Measurements from ENCODE around the gene KLF11.
"Not testable (repeated sequence)": the region's sequence is repeated elsewhere in the genome, so short reads cannot be mapped to it uniquely, and the experiment has no call there.

The KLF11 gene

DNA sequence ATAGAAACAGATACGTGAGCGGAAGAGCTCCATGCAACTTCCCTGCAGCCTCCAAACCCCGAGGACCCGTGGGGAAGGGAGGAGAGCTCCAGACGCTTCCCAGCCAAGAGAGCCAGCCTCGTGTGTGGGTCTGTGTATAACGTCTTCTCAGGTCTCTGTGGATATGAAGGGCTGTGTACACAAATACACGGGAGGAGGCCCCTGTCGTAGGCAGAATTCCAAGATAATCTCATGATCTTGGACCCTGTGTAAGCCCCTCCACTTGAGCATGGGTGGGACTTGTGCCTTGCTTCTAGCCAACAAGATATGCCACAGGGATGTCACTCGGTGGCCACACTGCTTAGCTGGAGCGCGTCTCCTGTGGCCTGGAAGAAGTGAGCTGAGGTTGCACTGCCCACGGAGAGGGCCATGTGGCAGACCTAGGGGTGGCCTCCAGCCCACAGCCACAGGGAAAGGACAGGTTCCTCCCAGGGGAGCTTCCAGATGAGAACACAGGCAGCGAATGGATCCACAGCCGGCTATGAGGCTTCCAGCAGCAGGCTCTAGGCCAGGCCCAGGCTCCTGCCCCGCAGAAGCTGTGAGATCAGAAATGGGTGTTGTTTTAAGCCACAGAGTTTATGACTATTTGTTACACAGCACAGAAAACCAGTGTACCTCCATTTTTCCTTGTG lies 15.6 kb upstream of the KLF11 start:
- no peak for DNase-seq

DNA sequence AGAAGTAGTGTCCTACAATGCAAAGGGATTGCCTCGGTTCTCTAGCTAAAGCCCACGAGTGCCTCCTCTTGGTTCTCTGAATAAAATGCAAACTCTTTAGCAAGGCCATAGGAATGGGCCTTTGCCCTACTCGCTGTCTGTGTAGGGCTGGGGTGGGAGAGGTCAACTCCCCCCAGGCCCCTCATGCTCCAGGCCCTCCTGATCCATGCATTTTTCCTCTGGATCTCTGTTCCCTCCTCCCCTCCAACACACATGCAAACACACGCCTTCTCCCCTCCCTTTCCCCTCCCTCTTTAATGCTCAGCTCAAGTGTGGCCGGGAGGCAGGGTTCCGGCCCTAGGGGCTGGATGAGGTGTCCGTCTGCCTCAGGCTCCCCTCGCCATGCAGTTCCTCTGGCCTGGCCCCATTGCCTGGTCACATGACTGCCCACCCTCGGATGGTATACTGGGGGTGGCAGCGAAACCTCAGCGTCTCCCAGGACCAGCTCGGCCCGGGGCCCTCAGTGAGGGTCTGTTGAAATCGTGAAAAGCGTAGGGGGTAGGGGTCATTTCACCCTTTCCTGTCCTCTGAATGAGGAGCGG lies 14.9 kb upstream of the KLF11 start:
- DNase-seq: peak; percentile 34

DNA sequence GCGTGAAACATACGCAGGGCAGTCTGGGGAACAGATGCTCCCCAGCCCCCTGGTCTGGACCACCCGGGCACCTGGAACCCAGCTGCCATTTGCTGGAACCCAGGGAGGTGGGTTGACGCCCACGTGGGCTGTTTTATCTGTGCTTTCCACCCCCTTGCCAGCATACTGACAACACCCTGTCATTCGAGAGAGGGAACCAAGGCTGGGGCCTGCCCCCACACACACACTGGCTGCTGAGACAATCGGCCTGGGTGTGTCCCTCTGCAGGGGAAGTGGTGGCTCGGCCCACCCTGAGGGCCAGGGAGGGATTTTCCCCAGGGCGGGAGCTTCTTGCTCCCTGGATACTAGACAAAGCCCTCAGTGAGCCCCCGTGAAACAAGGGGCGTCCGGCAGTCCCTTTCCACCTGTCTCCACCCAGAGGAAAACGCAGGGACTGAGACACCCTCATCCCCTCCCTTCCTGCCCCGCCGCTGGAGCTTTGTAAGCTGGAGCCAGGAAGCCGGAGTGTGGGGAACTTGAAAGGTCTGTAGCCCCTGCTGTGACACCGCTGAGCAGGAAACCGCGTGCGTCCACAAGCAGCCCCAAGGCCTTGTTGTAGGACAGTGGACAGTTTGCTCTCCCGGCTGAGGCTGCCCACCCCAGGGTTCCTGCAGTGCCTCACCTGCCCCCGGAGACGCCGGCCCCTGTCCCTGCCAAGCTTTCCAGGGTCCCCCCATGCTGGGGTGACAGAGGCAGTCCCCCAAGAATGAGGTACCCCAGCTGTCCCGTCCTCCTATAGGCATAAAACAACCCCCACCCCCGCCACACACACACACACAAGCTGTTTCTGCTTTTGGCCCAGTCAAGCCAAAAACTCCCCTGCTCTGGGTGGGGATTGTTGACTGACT lies 14.1 kb upstream of the KLF11 start:
- DNase-seq: peak; percentile 94

DNA sequence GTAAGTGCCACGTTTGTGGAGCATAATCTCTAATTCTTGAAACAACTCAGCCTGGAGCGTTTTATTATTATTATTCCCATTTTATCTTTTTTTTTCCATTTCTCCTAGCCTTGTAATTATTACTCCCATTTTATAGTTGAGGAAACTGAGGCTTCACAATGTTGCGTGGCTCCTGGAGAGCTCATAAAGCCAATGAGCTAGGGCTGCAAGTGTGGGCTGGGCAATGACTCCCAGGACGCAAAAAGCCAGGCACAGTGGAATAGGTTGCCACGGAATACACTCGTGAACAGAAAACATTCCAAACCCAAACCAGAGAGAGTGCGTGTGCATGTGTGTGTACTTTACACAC lies 13.5 kb upstream of the KLF11 start:
- DNase-seq: no peak

DNA sequence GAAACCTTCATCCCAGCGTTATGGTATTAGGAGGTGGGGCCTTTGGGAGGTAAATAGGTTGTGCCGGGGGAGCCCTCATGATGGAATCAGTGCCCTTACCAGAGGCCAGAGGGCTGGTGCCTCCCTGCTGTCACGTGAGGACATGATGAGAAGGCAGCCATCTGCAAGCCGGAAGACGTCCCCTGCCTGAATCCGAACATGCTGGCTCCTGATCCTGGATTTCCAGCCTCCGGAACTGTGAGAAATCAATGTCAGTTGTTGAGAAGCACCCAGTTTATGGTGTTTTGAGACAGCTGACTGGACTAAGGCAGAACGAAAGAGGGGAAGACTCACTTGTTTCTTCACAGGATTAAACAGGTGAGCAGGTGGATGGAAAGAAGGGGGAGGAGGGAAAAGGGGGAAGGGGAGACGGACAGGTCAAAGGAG lies 13.0 kb upstream of the KLF11 start:
- DNase-seq: no peak

DNA sequence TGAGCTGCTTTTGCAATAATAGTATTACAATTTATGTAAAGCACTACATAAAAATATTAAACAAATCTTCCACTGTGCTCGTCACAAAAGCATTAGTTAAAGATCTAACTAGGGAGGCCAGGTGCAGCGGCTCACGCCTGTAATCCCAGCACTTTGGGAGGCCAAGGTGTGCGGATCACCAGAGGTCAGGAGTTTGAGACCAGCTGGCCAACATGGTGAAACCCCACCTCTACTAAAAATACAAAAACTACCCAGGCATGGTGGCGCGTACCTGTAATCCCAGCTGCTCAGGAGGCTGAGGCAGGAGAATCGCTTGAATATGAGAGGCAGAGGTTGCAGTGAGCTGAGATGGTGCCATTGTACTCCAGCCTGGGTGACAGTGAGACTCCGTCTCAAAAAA lies 12.6 kb upstream of the KLF11 start:
- not testable (repeated sequence) for DNase-seq

DNA sequence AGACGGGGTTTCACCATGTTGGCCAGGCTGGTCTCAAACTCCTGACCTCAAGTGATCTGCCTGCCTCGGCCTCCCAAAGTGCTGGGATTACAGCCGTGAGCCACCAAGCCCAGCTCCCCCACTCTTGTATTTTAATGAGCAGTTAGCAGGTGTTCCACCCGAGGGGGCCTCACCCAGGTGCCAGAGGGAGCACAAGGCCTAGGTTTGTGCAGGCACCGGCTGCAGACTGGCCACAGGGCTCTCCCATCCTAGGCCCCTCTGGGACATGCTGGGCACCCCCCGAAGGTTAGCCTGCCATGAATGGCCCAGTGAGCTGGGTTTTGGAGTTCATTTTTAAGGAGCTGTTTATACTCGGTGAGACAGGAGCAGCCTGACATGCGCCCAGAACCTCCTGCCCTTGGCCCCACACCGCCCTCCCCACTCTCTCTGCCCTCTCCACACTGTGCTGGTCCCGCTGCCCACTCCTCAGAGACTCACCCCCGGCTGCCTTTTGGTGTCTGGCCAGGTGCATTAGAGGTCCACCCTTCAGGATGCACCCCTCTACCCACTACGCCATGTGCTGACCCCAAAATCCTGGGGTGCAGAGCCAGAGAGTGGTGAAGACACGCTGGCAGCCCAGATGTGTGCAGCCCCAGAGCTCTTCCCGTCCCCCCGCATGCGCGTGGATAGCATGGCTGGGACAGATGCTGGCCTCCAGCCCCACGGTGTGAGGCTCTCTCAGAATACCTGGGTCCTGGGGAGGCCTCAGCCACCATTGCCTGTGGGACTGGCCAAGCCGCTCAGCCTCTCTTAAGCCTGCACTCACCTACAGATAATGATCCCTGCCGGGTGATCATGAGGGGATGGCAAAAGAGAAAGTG lies 11.2 kb upstream of the KLF11 start:
- no peak for DNase-seq

DNA sequence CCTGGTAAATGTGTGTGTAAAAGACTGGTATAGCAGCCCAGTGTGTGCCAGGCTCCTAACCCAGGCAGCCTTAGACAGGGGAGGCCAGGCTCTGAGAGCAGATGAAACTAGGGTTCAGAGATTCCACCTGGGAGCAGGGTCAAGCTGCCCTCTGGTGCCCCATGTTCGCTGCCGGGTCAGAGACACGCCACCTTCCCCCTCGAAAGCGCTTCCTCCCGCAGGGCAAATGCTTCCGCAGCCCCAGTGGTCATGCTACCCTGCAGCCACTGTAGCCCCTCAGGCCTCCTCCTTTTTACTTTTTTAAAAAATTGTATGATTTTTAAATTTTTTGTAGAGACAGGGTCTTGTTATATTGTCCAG lies 10.6 kb upstream of the KLF11 start:
- no peak for DNase-seq

DNA sequence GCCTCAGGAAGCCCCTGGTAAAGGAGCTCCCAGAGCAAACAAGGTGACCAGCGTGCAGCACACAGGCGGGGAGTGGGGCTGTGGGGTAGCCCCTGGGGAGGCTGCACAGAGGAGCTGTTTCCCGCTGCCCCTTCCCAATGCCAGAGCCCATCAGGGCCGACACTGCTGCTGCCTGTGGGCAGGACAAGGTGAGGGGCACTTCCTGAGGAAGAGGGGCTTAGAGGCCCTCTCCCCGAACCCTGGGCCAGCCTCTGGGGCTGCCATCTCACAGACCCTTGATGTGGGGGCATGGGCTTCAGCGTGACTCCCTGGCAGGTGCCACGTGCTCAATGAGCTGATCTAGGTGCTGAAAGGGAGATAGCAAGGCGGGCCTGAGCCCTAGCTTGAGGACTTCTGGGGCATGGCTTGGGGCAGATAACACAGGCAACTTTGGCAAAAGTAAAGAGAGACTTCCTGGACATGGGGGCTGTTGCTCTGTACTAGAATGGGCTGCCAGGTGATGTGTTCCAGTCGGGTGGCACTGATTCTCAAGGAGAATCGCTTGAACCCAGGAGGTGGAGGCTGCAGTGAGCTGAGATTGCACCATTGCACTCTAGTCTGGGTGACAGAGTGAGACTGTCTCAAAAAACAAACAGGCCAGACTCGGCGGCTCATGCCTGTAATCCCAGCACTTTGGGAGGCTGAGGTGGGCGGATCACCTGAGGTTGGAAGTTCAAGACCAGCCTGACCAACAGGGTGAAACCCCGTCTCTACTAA lies 9.9 kb upstream of the KLF11 start:
- no peak for DNase-seq

DNA sequence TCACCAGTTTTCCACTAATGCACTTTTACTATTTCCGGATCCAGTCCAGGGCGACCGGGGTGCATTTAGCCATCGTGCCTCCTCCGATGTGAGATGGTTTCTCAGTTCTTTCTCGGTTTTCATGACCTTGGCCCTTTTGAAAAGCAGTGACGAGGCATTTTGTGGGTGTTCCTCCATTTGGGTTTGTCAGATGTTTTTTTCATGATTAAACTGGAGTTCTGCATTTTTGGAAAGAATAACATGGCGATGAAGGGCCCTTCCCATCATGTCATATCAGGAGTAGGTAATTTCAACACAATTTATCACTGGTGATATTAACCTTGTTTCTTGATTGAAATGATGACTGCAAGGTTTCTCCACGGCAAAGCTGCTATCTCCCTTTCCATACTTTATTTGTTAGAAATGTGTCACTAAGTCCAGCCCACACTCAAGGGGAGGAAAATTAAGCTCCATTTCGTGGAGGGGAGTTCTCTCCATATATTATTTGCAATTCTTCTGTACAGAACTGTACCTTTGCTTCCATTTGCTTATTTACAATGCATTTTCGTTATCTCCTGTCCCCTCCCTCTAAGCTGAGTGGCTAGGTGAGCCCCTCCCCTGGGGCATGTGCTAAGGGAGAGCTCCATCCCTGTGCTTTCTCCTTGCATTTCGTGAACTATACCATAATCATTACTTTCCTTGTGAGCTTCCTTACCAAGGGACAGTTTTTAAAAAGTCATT lies 8.9 kb upstream of the KLF11 start:
- peak; percentile 69 for DNase-seq

DNA sequence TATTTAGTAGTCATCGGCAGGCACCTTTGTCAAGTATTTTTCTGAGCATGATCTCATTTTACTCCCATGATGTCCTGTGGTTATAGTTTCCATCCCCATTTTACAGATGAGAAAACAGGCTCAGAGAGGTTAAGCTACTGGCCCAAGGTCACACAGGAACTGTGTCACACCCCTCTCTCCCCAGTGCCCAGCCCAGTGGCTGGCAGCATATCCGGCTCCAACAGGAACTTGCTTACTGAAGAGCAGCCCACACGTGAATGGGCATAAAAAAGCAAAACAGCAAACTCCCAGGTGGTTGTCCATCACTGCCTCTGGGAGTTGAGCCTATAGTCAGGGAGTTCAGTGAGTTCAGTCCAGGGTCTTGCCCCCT lies 8.3 kb upstream of the KLF11 start:
- DNase-seq: peak; percentile 47

DNA sequence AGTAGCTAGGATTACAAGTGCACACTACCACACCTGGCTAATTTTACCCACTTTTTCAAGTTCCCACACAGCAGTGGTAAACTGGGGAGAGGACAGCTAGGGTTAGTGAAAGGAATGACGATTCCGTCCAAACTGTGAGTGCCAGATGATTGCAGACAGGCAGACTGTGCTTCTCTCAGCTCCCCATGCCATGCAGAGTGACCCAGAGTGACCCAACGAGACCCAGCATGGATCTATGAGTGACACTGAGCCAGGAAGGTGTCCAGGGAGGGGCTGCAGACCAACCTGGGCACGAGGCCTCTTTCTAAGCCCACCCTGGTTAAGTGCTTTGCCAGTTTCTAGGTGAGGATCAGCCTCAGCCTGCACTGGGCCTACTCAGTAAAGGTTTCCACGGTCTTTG lies 7.7 kb upstream of the KLF11 start:
- no peak for DNase-seq

DNA sequence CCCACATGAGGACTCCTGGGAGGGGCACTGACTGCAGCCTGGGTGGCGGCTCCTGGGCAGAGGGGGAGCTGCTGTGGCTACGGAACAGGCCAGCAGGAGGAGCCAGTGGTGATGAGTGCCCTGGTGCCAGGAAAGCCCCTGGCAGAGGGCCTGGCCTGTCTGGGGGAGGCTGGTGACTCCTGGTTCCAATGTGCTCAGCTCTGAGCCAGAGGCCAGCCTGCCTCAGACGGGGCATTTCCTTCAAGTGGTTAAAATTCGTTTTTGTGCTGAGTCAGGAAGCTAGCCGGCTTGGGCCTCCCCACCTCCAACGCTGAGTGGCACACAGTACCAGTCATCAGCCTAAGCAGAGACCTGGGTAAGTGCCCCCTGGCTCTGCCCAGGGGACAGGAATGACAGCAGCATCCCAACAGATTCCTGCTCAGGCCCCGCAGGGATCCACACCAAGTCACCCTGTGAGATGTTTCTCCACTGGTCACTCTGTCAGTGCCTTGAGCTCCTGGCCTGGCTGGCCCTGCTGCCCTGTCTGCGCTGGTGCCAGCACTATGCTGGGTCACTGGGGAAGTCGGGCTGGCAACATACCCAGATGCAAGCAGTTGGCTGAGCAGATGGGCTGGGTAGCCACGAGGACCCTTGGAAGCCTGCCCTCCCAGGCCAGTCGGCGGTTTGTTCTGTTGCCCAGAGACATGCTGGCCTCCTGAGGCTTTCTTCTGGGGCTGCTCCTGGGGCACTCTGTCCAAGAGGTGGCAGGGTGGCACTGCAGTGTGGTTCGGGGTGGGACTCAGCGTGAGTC lies 7.1 kb upstream of the KLF11 start:
- DNase-seq: peak; percentile 95

DNA sequence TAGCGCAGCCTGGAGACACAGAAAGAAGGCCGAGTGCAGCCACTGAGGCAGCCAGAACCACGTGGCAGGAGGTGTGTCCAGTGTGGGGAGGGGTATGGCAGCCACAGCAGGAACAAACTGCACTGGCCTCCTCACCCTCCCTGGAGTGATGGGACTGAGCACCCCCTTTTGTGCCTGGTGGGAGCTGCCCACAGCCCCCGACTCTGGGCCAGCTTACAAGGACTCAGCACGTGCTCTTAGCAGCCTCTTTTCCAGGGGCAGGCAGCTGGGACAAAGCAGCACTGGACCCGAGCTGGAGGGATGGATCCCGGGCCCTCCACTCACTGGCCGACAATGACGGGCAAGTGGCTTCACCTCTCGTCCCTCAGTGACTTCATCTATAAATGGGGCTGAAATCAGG lies 5.2 kb upstream of the KLF11 start:
- DNase-seq: no peak

DNA sequence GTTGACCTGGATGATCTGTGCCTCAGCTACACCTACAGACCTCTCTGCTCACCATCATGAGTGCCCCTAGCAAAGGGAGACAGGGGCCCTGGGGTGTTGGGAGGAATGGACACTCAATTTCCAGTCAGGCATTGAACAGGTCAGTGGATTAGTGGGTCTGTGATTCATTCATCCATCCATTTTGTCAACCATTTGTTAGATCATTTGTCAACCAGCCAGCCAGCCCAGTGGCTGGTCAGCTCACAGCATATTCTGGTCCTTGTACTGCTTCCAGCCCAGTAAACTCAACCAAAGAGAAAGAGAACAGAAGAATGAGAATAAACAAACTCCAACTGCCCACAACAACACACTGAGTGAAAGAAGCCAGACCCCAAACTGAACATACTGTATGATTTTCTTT lies 4.6 kb upstream of the KLF11 start:
- DNase-seq: no peak

DNA sequence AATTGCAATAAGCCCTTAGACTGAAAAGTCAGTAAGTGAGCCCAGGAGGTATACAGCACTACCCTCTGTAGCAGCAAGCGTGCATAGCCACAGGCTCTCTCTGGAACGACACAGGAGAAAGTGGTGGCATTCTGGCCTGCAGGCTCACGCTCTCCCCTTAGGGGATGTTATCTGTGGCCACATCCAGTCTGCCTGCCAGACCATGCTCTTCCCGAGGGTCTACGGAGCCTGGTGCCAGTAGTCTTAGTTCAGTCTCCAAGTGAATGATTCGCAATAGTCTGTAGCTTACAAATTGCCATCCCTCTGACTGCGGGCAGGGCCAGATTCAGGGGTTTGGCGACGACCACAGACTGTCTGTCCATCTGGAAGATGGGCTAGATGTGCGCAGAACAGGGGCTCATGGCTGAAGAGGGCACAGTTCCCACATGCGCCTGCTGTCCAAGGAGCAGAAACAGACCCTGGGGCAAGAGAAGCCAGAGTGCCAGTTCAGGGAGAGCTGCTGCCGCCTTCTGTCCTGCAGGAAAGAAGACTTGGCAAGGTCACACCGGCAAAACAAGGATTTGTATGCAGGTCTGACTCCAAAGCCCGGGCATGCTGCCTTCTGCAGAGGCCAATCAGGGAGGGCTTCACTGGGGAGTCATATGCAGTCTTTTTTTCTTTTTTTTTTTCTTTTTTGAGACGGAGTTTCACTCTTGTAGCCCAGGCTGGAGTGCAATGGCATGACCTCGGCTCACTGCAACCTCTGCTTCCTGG lies 3.5 kb upstream of the KLF11 start:
- DNase-seq: no peak

DNA sequence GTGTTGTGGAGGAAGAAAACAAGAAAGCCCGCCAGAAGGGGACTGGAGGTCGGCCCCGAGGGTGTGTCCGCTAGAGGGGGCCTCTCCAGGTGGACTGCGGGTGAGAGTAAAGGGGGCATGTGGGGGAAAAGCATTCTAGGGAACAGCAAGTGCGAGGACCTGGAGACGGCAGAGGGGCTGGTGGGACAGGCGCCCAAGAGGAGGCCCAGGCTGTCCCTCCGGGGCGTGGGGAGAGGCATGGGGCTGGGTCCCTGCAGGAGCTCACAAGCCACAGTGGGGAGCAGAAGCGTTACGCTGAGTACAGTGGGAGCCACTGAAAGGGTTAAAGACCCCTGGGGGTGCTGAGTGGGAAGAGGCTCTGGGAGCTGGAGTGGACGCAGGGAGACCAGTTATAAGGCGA lies 1.6 kb upstream of the KLF11 start:
- DNase-seq: no peak

DNA sequence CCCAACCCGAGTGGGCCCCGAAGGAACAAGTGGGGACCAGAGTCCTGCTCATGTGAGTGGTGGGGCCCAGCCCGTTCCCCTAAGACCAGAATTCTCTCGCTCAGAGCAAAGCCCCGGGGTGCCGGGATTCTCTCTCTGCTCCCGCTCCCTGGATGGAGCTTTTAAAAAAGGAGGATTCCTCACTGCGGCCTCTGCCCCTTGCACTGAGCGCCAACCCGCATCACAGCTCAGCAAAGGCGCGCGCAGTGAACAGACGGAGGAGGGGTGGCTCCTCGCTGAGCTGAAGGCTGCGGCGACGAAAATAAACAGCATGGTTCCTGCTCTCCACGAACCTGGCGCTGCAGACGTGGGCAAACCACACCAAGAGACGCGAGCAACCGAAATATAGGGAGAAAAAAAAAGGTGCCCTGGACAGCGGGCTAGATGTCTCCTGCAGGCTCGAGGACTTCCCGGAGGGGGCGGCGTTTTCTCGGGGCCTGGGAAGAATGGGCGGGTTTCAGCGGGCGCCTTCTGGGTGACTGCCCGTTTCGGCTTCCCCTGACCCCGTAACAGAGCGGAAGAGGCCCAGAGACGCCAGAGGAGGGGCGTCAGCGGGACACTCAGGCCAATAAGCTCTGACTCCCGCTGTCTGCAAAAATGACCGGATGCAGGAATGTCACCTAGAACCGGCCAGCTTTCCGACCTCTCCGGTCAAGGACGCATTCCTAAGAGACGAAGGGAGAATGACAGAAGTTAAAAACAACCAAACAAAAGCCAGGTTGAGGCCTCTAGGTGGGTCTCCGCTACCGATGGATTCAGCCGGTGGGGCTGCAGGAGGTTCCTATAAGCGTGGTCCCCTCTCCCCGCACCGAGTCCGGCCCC lies 819 bp upstream of the KLF11 start:
- DNase-seq: peak; percentile 80

DNA sequence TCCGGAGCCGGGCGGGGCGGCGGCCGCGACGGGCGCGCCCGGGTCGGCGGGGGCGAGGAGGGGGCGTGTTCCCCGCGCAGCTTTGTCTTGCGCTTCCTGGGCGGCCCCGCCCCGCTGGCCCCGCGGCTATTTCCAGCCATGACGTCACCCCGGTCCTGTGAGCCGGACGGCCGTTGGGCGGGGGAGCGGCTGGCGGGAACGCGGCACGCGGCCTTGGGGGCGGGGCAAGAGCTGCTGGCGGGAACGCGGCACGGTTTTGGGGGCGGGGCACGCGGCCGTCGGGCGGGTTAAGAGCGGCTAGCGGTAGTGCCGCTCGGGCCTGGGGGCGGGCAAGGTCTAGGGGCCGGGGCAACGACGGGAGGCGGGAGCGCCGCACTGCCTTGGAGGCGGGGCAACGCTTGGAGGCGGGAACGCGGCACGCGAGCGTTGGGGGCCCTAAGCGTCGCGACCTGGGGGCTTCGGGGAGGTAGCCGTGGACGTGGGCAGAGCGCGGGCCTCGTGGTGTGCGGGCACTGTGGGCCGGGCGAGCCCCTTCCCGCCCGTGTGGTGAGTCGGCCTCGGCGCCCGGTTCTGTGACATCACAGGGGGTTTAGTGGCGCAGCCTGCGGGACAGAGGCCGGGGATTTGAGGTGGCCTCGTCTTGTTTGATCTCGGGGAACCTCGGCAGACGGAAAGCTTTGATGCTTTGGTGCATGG lies 704 bp downstream of the KLF11 start:
- peak; percentile 98 for DNase-seq
